Posterior cingulate gyrus (tissue), 11 donors: ENCODE measurements around the gene RPS14.
A peak's percentile ranks its signal among the peaks of the same experiment; 100 is the strongest.

Experiments
- DNase-seq, 10 donors: peaks; one replicate each; pipeline versions ENCODE4 v3.0.0 to v3.0.0-alpha.2; 2020 to 2021; ENCODE audit warnings: mixed read lengths in 3 of 10
- intact Hi-C: fragments of 100-400 bp; cut with DNase I; formaldehyde crosslinking; loops from one replicate; pipeline ENCODE4 v1.15.1; 2023

The RPS14 gene

DNA sequence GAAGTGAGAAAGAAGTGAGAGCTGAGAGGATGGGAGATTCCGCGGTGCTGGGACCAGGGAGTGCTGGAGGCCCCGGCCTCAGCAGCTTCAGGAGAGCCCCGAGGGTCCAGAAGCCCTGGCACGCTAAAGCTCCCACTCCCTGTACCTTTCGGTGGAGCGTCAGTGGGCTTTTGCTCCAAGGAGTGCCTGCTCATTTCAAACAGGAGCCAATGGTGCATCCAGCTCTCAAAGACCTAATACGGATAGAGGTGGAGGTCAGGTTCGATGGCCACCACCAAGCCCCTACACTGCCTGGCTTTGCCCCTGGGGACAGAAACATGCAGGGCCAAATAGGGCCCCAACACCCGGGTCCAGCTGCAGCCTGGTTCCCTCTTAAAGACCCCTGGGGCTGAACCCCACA, 45.0 kb downstream of the RPS14 start:
- DNase-seq, result peak in 1 of 10 donors; percentile 55
- intact Hi-C loops, result no loop called here

DNA sequence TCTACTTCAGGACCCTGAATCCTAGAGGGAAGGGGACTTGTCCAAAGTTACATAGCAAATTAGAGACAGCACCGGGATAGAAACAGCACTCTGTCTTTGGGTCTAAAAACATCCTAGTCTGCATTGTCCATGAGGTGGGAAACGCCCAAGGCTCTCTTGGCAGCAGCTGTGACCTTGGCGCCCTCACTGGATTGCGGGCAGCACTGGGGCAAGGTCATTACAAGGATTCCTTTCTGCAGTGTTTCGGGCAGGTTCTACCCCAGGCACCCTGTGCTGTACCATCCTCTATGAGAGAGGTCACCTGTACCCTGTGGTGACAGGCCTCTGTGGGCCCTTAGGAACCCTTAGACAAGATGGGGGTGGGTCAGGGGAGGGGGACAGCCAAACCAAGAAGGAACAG, 45.4 kb downstream of the RPS14 start:
- intact Hi-C loops, result no loop called here
- no peak for DNase-seq

DNA sequence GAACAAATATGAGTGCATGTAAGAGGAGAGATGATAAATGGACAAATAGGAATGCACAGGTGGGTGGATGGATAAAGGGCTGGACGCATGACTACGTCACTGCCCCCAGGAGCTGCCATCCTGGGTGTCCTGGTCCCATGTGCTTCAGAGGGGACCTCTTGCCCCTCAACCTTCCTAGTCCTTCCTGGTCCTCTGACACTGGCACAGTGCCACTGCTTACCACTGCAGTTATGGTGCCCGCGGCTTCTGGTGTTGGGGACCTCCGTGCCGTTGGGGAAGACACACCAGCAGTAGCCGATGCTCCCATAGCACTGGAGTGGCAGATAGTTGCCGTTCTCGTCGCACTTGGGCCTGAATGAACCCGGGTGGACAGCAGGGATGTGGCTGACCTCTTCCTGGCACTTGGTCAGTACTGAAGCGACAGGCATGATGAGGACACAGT, 46.6 kb downstream of the RPS14 start:
- peak in 1 of 10 donors; percentile 76 for DNase-seq
- intact Hi-C loops, result no loop called here

DNA sequence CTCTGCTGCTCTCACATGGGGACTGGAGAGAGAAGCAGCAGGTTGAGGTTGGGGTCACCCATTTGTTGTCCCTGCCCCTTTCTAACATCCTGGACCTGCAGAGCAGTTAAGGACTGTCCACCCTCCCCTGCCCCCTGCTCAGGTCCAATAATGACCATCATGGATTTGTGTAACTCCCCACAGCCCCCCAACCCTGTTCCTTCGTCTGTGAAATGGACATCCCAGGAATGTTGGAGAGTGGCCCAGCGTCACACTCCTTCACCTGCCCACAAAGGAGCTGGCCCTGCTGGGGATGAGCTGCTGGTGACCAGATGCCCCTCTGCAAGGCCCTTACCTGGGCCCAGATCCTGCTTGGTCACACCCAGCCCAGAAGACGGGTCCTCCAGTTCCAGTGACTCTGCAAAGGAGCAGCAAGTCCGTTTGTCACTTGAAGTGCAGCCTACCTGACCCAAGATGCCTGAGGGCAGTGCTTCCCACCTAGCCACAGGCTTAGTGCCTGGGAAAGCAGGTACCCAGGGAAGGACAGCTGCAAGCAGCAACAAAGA, 47.2 kb downstream of the RPS14 start:
- intact Hi-C loops, result no loop called here
- DNase-seq, result peak in 2 of 10 donors; percentile 53

DNA sequence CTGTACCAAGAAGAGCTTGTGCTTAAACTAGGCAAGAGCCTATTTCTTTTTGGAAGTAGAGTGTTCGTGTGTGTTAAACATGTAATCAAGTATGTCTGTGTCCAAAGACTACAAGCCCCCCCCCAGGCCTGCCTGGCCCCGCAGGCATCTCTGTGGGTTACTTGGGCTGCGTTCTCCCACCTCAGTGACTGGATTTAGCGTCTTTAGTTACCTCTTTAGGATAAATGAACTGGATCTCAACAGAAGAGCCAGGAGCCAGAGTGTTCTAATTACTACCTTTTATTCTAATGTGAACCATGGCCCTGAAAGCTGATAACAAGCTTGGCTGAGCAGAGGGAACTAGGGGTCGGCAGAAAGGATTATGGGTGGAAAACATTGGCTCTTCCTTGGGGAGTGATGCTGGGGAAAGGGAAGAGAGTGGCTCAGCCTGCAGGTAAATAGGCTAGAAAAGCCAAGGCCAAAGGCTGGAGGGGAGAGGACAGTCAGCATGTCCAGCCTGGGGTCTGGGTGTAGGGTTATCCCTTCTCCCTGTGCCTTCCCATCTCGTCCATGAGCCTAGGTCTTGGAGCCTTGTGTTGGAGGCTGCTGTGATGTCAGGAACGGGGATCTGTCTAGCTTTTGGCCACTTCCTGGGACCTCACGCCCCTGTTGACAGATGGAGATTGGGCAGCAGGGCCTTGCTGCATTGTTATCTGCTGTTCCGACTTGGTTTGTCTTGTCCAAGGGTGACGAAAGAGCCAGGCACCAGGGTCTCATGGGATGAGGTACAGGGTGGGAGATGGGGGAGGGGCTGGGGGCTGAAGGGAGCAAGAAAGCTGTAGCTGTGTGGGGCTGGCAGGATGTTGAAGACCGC, 47.9 kb downstream of the RPS14 start:
- DNase-seq, result peak in 1 of 10 donors; percentile 59
- intact Hi-C loops, result no loop called here

DNA sequence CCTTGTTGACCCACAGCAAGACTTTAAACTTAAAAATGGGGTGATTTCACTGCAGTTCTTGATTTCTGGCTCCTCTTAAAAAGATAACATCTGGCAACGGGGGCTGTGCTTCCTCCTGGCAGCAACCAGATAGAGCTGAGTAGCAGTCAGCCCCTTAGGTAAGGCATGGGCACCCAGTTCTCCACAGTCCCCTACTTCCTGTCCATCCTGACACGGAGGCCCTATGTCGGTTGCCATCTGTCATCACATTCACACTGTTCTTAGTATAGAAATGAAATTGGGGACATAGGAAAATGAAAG, 48.5 kb downstream of the RPS14 start:
- DNase-seq, result peak in 3 of 10 donors; percentile 28 to 85 (median 55)
- intact Hi-C loops, result no loop called here

DNA sequence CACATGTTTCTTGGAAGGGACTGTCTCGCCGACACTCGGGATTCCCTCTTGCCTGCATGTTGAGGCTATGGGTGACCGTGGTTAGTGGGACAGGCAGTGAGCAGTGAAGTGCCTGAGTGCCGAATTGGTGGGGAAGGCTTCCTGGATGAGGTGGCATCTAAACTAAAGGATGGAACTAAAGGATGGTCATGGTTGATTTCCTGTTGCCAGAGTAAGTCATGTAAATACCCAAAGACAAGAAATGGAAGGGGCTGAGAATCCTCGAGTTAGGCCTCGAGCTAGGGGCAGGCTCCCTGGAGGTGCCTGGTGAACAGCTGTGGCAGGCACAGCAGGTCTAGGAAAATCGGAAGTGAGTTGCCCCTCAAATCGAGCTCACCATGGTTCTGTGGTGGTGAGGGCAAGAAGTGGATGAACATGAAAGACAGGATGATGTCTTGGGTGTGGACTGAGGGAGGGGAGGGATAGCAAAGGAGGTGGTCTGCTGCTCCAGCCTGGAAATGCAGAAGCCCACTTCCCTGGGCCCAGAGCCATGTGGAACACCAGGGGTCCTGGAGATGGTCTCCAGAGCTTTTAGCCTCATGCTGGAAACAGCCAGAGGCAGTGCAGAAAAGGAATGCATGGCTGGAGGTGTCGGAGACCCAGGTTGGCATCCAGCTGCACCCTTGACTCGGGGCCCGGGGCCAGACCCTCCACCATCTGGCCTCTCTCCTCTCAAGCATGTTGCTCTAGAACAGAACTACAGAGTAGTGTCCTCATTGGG, 49.0 kb downstream of the RPS14 start:
- DNase-seq, result peak in 1 of 10 donors; percentile 24
- intact Hi-C loops, result no loop called here

DNA sequence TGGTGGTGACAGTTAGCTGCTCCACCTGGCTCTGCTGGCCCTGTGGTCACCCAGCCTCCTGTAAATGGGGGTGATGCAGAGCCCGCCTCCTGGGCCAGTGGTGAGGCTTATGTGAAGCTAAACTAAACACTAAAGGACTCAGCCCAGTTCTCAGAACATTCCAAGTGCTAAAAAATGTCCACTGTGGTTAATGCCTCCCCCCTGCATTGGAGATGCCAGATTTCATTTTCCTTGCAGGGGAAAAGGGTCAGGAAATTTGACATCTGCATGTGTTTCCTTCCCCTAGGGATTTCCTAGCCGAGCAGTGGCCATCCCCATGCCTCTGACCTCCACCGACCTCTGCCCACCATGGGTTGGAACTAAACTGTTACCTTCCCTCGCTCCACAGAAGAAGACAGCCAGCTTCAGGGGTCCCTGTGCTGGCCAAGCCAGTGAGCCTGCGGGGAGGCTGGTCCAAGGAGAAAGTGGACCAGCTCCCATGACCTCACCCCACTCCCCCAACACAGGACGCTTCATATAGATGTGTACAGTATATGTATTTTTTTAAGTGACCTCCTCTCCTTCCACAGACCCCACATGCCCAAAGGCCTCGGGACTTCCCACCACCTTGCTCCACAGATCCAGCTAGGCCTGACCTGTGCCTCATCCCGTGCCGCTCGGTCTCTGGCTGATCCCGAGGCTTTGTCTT, 49.9 kb downstream of the RPS14 start:
- intact Hi-C loops, result no loop called here
- DNase-seq, result peak in 1 of 10 donors; percentile 77

DNA sequence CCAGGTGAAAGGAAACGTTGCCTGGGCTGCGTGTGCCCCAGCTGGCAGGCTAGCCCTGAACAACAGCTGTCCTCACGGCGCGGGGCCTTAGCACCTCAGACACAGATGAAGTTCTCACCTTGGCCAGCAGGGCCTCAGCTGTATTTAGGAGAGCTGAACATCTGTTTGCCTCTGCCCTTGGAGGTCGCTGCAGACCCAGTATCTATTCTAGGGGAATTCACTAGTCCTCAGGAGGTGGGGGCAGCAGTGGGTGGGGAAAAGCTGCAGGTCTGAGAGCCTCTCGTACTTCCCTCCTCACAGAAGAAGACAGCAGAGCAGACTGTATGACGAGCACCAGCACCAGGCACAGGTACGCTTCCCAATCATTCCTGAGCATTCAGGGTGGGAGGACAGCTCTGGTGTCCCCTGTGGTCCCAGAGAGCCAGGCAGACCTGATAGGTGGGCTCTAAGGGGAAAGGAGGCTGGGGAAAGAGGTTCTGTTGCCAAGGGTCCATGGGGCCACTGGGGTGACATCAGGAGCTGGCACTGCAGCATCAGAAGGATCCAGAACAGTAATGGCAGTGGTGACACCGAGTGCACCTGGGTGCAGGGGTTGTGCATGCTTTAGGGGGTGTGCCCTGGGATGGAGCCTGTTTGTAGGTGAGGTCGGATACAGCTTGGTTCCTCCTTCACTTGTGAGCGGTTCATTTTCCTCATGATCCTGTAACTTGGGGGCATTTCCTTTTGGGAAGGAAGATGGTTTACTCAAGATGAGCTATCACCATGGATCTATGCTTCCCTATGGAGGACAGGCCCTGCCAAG, 50.6 kb downstream of the RPS14 start:
- intact Hi-C loops, result no loop called here
- peak in 1 of 10 donors; percentile 76 for DNase-seq

DNA sequence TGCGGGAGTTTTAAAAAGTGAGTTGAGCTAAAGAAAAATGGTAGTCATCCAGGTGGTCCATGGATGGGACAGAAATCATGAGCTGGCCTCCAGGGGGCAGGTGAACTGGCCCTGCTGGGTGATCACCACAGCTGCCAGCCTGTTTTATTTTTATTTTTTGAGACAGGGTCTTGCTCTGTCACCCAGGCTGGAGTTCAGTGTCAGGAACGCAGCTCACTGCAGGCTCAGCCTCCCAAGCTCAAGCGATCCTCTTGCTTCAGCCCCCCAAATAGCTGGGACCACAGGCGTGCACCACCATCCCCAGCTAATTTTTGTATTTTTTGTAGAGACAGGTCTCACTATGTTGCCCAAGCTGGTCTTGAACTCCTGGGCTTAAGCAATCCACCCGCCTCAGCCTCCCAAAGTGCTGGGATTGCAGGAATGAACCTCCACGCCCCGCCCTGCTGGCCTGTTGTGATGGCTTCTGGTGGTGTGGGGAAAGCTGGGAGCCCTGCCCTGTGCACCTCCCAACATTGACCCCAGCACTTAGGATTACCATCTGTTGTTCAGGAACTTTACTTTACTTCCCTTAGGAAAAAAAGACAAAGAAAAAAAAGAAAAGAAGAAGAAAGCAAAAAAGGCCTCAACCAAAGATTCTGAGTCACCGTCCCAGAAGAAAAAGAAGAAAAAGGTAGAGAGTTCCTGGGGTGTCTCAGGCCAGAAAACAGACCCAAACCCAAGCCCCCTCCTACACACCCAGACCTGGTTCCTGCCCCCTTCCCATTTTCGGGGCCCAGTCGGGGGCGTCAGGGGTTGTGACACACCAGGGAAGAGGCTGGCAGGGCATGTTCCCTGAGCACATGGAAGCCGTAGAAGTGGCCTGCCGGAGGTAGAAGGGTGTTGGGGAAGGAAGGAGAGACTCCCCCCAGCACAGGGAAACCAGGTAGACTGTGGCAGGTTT, 51.5 kb downstream of the RPS14 start:
- peak in 1 of 10 donors; percentile 47 for DNase-seq
- intact Hi-C loops, result loop anchor here (2.0 kb wide), 1 partner anchor 39 kb away; no protein-coding TSS in a partner anchor

DNA sequence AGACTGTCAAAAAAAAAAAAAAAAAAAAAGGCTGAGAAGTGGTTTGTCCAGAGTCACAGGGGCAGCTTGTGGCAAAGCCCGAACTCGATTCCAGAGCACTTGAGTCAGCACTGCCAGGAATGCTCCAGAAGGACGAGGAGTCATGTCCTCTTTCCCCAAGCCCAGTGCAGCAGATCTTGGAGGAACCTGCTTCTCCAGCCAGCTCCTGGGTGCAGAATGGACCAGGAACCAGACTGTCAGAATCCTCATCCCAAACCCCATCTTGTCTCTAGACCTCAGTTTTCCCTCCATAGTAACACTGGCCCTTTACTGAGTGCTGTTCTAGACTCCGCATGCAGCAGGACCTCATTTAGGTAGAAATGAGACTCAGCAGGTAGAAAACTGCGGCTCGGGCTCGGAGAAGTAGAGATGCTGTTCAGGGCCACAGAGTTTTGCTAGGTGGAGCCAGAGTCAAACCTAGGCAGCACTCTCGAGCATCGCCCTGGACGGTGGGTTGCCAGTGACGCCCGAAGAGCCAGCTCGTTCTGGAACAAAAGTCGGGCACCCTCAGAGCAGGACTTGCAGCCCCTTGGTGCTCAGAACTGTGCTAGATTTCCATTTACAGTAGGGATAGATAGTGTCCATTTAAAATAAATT, 52.3 kb downstream of the RPS14 start:
- intact Hi-C loops, result loop anchor here (2.0 kb wide), 1 partner anchor 40 kb away; no protein-coding TSS in a partner anchor
- DNase-seq, result peak in 7 of 10 donors; percentile 18 to 90 (median 46)

DNA sequence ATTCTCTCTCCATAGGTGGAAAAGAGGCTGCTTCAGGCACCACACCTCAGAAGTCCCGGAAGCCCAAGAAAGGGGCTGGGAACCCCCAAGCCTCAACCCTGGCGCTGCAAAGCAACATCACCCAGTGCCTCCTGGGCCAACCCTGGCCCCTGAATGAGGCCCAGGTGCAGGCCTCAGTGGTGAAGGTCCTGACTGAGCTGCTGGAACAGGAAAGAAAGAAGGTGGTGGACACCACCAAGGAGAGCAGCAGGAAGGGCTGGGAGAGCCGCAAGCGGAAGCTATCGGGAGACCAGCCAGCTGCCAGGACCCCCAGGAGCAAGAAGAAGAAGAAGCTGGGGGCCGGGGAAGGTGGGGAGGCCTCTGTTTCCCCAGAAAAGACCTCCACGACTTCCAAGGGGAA, 53.3 kb downstream of the RPS14 start:
- intact Hi-C loops, result loop anchor here (2.0 kb wide), 1 partner anchor 41 kb away; no protein-coding TSS in a partner anchor
- peak in 2 of 10 donors; percentile 5 to 32 for DNase-seq

DNA sequence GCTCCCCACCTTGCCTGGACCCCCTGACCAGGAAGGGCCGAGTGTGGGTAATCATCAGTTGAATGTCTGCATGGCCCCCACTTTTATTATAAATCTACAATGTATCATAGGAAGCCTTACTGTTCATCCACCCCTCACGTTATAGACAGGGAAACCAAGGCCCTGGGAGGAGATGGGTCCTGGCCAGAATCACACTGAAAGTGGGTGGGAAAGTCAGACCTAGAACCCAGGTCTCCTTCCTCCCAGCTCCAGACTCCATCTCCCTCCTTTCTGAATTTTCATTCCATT, 53.9 kb downstream of the RPS14 start:
- DNase-seq, result peak in 1 of 10 donors; percentile 53
- intact Hi-C loops, result no loop called here

DNA sequence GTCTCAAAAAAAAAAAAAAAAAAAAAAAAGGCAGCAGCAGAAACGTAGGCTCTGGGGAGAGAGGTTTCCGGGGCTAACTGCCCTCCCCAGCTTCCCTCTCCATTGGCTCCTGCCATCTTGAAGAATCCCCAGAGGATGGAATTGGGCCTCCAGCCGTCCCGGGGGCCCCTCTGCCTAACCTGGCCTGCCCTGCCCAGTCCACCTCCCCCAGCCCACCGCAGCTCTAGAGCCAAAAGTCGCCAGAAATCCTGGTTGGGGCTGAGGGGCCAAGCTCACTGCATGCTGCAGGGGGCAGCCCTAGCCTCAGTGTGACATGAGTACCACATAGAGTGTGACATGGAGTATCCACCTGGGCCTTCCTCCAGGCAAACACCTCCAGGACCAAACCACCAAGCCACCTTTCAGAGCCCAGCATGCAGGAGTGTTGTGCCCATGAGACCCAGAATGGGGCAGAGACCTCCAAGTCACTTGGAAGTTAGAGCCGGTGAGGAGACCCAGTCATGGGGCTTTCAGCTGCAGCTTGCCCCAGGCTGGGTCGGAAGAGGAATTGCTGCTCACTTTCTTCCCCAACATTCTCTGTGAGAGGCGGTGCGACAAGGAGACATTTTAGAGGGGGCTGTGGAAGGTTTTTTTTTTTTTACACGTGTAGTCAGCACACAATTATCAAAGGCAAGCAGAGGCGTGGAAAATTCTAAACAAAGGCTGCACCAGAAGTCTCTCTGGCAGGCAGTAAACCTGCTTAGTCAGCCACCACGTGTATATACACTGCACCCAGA, 54.4 kb downstream of the RPS14 start:
- peak in 1 of 10 donors; percentile 18 for DNase-seq
- intact Hi-C loops, result no loop called here

DNA sequence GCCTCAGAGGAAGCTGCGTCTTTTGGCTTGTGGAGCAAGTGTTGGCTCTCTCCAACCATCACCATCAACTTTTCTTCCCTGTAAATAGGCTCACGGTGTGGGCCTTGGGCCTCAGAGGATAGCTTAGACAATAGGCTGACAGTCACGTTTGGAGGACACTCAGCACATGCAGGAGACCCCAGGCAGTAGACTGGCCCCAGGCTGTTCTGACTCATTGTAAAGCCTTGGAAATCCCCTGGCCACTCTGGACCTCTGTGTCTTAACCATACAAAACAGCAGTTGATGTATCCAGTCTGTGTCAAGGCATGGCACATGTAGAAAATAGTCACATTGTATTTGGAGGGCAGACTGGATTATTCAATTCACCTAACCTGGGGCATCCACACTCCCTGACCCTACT, 55.4 kb downstream of the RPS14 start:
- intact Hi-C loops, result no loop called here
- no peak for DNase-seq

DNA sequence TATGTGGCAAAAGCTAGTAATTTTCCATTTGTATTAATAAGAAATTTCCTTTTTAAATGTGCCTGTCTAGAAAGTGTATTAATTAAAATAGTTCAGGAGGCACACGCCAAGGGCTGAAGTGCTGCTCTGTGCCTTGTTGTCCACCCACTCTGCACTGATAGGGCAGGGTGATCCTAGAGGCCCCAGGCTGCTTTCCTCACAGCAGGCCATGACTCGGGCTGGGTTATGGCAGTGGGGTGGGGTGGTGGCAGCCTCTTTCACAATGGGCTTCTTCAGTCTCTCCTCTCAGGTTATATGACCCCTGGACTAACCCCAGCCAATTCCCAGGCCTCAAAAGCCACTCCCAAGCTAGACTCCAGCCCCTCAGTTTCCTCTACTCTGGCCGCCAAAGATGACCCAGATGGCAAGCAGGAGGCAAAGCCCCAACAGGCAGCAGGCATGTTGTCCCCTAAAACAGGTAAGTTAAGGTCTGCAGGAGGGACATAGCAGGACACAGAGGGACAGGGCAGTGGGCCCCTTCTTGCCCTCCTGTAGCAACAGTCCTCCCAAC, 56.4 kb downstream of the RPS14 start:
- intact Hi-C loops, result no loop called here
- no peak for DNase-seq

DNA sequence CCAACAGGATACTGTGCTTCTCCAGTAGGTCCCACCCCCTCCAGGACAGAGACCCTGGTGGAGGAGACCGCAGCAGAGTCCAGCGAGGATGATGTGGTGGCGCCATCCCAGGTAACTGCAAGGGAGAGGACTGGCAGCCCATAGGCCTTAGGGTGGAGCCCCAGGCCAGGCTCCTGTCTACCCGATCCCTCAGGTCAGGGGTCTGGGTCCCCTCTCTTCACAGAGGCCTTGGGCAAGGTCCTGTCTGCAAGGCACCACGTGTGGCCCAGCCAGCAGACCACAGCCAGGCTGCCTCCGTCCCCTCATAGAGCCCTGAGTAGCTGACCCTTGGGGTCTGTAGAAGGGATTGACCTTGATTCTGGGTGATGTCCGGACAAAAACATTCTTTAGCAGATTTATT, 56.9 kb downstream of the RPS14 start:
- intact Hi-C loops, result no loop called here

More for the DNA sequence above, 56.9 kb downstream of the RPS14 start:
- DNase-seq, result no peak
